ENCODE data around the gene RAB6C.
"Not testable (repeated sequence)": the region's sequence is repeated elsewhere in the genome, so short reads cannot be mapped to it uniquely, and the experiment has no call there.

The RAB6C gene

DNA sequence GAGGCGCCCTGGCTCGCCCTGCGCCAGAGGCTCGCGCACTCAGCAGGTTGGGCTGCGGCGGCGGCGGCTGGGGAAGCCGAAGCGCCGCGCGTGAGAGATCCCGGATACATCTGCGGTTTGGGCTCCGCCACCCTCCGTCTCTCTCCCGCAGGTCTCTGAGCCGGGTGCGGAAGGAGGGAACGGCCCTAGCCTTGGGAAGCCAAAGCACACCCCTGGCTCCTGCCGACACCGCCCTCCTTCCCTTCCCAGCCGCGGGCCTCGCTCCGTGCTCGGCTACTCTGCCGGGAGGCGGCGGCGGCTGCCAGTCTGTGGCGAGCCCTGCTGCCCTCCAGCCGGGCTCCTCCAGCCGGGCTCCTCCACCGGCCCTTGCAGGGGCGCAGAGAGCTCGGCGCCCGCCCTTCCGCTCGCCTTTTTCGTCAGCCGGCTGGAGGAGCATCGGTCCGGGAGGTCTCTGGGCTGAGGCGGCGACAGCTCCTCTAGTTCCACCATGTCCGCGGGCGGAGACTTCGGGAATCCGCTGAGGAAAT is at the start of gene RAB6C:
RAB6C (plus strand) TSS at position 38 of the 527 bp plus-strand sequence; CDS start at position 488, 450 bp downstream.
- peak; percentile 2 for DNase-seq (ENCODE audit: low spot score)

DNA sequence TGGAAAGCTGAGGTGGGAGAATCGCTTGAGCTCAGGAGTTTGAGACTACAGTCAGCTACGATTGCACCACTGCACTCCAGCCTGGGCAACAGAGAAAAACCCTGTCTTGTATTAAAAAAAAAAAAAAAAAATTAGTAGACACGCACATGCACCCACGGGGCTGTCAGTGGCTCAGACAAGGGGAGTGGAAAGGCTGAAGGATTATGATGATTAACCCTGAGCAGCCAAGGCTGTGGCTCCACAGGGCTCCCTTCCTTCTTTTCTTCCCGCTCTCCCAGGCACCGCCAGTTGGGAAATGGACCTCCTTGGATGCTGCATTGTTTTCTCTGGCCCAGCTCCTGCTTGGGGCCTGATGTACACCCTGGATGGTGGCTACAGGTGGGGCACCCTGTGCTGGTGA is 49.0 kb upstream of the RAB6C start:
- no peak for DNase-seq (ENCODE audit: low spot score)

DNA sequence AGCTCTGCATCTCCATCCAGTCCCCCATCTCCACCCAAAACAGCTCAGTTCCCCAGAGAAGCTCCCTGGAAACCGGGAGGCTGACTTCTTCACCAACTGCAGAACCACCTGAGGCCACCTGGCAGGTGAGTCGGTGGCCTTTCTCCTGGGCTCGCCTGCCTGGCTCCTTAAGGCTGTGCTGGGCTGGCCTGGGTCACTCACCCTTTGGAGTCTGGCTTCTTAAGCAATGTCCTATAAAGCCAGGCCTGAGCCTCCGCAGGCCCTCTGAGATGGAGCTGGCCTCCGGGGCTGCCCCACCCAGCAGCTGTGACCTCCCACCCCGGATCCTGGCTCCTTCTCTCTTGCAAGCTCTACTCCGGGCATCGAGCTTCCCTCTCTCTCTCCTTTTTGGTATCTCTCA is 46.1 kb upstream of the RAB6C start:
- DNase-seq (ENCODE audit: low spot score) = not testable (repeated sequence)

DNA sequence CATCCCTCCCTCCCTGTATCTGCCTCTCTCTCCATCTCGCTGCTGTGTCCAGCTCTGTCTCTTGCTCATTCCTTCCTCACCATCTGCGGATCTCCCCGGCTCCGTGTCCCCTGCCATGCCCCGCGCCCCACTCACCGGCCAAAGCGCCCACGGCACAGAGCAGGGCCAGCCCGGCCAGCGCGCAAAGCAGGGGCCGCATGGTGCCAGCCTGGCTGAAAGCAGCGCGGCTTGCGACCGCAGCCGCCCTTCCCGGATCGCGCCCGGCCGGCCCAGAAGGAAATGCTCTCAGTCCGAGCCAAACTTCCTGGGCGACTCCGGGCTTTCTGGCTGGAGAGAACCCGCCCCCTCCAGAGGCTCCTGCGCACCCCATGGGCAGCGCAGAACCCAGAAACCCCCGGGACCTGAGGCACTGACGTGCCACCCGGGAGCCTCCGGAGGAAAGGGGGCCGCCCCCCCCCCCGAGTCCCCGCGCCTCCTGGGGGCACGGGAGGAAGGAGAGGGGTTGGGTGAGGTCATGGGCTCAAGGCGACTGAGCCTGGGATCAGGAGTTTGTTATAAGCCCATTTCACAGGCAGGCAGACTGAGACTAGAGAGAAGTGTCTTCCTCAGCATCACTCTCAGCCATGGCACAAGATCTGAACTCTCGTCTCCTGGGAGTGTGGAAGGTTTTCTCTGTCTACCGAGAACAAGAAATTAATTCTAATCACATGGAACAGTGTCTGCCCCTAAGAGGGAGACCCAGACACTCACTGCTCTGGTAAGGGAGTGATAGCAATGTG is 45.2 kb upstream of the RAB6C start:
- peak; percentile 27 for DNase-seq (ENCODE audit: low spot score)

DNA sequence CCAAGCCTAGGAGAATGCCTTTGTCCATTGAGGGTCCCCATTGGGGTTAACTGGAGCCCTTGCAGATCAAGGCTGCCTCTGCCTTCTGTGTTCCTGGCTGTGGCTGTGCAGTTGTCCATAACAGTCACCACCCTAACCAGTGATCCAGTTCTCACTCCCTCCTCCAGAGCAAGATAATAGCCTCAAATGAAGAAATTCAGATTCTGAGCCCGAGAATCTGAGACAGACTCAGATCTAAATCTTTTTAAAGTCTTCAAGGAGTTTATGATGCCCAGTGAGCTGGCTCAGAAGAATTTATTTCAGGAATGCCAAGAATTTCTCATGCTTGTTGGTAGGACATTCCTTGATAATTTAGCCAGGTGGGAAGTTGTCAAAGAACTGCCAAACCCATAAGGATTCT is 44.3 kb upstream of the RAB6C start:
- peak; percentile 66 for DNase-seq (ENCODE audit: low spot score)

DNA sequence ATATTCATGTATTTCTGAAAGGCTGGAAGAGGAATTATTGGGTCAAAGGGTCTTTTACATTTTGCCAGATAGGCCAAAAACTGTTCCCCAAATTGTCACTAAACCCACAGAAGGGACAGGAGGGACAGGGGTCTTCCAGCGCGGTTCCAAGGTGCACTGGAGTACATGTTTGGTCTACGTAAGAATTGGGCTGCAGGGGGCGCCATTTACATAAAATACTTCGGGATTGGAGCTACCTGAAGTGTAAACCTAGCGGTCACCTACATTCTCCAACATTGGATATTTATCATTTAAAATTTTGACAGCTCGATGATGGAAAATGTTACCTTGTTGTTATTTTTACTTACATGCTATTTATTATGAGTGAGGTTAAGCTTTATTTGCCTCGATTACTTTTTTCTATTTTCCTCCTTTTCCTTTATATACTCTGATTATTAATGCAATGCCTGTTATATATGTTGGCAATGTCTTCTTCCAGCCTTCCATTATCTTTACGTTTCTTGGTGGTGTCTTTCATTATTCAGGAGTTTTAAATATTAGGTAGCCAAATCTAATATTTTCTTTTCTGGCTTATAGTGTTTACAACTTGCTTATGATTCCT is 43.0 kb upstream of the RAB6C start:
- DNase-seq (ENCODE audit: low spot score) = peak; percentile 55

DNA sequence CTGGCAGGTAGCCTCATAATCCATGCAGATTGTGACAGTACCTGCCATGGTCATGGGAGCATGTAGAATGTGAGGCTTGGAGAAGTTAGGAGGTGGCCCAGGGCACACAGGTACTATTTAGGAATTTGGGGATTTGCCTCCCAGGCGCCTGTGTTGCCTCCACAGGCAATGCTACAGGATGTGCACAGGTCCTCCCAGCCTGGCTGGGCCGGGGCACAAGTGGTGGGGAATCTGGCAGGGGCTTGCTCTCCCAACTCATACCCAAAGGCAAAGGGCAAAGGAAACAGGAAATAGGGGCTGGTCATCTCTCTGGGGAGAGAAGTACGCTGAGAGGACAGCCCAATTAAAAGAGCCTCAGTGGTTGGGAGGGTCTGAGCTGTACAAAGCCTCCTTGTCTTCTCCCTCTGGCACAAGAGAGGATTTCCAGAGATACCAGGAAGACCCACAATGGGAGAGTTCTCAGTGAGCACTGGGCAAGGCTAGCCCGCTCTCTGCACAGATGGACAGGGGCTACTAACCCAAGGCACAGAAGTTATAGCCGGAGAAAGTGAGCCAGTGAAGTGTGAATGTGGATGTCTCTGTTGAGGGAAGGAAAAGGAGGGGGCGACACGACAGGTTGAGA is 40.5 kb upstream of the RAB6C start:
- DNase-seq (ENCODE audit: low spot score) = not testable (repeated sequence)

DNA sequence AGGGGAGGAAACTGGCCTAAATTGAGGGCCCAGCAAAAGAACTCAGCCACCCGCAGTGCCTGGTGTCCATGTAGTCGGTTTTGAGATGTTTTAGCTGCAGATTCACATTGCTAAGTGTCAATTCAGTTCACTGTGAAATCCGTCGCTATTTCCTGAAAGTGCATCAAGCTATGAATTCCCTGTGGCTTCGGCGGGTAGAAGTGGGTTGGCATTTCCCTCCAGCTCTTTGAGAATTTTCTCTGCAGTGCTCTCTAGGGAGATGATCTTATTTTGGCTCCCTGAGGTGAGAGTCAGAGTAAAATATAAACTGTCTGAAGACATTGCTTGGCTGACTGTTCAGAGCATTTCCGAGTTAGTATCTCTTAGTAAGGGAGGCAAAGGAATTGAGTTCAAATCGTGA is 36.0 kb upstream of the RAB6C start:
- DNase-seq (ENCODE audit: low spot score) = not testable (repeated sequence)

DNA sequence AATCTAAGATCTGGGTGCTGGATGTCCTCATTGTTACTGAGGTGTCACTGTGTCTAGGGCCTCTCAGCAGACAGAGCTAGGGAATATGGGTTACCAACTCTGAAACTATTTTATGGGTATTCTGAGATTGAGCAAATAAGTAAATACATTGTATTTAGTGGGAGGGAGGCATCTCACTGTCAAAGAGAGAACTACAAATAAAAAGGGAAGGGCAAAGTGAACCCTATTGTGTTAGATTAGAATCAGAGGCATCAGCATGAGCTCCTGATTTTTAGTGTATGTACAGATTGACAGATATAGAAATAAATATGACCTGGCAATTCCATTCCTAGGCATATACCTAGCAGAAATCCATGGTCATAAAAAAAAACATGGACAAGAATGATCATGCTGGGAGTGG is 33.9 kb upstream of the RAB6C start:
- DNase-seq (ENCODE audit: low spot score) = no peak

DNA sequence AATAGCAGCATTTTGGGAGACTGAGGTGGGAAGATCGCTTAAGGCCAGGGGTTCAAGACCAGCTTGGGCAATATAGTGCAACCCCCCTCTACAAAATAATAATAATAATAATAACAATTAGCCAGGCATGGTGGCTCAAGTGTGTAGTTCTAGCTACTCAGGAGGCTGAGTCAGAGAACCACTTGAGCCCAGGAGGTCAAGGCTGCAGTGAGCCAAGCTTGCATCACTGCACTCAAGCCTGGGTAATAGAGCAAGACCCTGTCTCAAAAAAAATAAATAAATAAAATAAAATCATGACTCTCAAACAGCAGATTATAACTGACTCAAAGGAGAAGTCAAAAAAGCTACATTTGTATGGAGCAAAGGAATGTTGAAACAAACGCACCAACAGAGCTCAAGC is 31.8 kb upstream of the RAB6C start:
- peak; percentile 30 for DNase-seq (ENCODE audit: low spot score)

DNA sequence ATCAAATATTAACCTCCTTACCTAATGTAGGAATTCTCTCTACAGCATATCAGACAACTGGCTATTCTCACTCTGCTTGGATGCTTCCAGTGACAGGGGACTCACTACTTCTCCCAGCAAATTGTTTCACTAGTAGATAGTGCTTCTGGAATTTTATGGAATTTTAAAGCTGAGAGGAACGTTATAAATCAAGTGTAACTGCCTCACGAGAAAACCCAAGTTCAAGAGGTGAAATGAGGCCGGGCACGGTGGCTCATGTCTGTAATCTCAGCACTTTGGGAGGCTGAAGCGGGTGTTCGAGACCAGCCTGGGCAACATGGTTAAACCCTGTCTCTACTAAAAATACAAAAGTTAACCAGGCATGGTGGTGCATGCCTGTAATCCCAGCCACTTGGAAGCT is 23.3 kb upstream of the RAB6C start:
- DNase-seq (ENCODE audit: low spot score) = not testable (repeated sequence)

DNA sequence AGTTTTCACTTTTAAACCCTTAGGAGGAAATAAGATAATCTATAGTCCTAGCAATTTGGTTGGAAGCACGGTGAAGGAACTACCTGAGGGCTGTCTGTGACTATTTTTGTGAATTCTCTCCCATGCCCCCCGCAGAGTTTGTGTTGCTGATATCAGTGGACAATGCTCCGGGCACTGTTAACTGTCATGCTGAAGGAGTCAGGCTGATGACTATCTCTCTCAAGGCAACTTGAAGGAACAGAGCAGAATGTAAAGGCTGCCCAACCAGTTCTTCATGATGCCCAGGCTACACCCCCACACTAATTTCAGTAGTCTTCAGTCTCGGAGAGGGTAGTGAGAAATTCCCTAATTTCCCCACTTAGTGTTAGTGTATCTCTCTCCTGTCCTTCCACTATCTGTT is 21.6 kb upstream of the RAB6C start:
- no peak for DNase-seq (ENCODE audit: low spot score)

DNA sequence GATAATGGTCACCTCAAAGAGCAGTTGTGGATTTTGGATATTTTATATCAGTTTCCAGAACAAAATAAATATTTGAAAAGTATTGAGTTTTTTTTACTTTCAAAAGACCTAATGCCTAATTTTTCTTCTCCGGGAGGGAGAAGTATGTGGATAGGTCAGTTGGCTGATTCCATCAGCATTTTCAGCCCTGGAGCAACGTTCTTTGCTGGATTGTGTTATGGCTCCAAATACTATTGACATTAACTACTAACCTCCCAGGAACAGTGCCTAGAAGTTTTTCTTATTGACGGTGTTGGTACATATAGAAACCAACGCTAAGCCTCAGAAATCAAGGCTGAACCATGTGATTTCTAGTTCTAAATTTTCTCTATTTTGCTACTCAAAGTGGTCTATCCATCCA is 20.7 kb upstream of the RAB6C start:
- DNase-seq (ENCODE audit: low spot score) = not testable (repeated sequence)

DNA sequence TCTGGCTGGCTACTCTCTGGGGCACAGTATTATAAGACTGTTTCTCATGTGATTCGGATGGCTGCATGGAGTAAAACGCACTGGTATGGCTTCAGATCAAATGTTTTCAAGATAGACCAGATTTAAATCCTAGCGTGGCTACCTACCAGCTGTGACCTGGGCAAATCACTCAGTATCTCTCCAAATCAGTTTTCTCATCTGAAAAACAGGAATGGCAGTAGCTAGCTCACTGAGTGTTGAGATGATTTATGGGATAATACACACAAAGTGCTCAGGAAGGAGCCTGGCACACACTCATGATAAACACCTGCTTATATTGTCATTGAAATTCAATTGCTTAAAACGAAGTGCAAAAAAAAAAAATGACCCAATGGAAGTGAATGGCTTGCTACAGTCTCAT is 10.9 kb upstream of the RAB6C start:
- not testable (repeated sequence) for DNase-seq (ENCODE audit: low spot score)

DNA sequence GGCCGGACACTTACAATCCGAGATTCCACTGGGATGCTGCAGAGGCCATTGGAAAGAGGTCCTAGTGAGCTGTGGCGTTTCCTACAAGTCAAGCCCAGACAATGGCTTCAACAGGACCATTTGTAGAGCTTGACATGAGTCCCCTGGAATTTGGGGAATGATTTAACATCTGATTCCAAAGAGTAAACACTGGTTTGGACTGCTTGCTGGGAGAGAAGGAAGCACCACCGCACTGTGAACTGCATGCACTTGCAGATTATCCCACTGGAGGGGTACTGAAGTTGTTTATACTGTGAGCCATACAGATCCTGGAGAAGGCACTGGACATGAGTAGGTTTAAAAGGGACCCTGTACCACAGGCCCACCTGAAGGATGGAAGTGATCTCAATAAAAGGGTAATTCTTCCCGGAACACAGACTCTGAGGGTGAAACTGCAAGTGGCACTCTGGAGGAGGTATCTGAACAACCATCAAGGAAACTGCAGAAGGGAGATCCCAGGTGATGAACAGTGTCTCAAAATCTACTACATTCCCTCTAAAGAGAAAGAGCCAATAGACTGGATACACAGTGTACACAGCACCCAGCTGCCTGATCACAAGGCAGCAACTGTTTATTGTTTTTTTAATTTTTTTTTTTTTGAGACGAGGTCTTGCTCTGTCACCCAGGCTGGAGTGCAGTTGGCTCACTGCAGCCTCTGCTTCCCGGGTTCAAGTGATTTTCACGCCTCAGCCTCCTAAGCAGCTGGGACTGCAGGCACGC is 4.3 kb upstream of the RAB6C start:
- no peak for DNase-seq (ENCODE audit: low spot score)

DNA sequence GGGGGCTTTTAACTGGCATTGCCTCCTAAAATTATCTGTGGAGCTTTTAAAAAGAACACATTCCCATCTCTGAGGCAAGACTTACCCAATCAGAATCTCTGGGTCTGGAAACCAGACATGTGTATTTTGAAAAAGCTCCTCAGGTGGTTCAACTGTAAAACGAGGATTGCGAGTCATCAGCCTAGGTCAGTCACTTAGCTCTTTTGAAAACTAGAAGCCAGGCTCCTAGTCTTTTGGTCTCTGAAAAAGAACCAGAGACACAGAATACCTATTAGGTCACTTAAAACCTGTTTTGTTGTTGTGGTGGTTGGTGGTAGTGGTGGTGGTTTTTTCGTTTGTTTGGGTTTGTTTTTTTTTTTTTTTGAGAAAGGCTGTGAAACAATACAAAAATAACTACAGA is 2.5 kb upstream of the RAB6C start:
- not testable (repeated sequence) for DNase-seq (ENCODE audit: low spot score)

DNA sequence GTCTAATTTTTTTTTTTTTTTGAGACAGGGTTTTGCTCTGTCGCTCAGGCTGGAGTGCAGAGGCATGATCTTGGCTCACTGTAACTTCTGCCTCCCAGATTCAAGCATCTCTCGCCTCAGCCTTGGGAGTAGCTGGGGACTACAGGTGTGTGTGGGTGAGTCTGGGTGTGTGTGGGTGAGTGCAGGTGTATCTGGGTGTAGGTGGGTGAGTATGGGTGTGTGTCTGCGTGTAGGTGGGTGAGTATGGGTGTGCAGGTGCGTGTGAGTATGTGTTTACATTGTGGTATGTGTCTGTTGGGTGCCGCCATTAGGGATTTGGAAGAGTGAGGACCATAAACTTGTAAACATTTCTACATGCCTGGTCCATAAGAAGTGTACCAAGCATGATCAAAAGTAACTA is 1.5 kb upstream of the RAB6C start:
- DNase-seq (ENCODE audit: low spot score) = no peak

DNA sequence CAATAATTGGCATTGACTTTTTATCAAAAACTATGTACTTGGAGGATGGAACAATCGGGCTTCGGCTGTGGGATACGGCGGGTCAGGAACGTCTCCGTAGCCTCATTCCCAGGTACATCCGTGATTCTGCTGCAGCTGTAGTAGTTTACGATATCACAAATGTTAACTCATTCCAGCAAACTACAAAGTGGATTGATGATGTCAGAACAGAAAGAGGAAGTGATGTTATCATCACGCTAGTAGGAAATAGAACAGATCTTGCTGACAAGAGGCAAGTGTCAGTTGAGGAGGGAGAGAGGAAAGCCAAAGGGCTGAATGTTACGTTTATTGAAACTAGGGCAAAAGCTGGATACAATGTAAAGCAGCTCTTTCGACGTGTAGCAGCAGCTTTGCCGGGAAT is 780 bp downstream of the RAB6C start:
- not testable (repeated sequence) for DNase-seq (ENCODE audit: low spot score)

DNA sequence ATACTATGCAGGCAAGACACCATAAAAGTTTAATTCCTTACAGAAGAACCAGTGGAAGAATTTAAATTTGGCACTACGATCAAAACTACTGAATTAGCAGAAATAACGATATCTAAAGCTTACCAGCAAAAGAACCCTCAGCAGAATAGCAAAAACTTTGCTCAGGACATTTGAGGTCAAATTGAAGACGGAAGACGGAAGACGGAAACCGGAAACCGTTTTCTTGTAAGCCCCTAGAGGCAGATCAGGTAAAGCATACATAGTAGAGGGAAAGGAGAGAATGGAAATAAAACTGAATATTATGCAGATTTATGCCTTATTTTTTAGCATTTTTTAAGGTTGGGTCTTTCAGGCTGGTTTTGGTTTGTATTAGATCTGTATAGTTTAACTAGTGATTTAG is 2.2 kb downstream of the RAB6C start:
- DNase-seq (ENCODE audit: low spot score) = not testable (repeated sequence)

DNA sequence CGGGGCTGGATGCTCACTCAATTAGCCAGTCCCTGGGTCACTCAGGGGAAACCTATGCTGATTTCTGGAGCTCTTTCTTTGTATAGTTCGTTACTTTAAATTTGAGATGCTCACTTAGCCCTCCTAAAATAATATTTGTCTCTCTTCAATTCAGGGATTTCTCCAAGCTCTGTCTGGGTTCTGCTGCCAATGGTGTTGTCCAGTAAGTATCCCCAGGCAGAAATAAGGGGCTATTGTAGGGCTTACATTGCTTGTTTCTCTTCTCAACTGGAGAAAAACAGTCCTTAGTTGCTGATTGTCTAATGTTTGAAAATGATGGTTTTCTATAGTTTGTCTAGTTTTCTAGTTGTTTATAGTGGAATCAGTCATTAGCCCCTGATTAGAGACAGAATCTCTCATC is 5.0 kb downstream of the RAB6C start:
- no peak for DNase-seq (ENCODE audit: low spot score)

DNA sequence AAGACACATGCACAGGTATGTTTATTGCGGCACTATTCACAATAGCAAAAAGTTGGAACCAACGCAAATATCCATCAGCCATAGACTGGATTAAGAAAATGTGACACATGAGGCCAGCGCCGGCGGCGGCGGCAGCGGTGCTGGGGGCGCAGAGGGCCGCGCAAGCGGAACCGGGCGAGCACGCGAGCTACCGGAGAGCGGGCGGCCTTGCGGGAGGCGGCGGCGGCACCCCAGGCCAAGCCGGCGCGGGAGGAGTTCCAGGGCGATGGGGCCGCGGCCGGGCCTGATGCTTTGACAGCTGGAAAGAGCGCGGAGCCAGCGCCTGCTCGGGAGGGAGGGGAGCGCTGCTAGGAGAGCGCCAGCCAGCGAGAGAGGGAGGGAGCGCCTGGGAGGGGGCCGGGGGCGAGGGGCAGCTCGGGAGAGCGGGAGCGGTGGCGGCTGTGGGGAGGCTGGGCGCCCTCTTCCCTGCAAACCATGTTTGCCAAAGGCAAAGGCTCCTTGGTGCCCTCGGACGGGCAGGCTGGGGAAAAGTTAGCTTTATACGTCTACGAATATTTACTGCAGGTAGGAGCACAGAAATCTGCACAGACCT is 13.0 kb downstream of the RAB6C start:
- not testable (repeated sequence) for DNase-seq (ENCODE audit: low spot score)

DNA sequence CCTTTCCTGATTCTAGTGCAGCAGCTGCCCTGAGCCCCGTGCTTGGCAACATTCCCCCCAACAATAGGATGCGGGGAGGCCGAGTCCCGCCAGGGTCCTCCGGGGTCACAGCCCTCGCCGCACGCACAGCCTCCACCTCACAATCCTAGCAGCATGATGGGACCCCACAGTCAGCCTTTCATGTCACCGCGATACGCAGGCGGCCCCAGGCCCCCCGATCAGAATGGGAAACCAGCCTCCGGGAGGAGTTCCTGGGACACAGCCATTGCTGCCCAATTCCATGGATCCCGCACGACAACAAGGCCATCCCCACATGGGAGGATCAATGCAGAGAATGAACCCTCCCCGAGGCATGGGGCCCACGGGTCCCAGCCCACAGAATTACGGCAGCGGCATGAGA is 13.7 kb downstream of the RAB6C start:
- DNase-seq (ENCODE audit: low spot score) = not testable (repeated sequence)
